ENCODE data around the gene RNF6. TPM values are rescaled to one million over a fixed set of nuclear protein-coding genes. Genes with fewer than 3 reads are reported as not detected.

RNF6 gene
- total RNA-seq, 1 experiment from 2014 or later: 33.2 TPM

DNA sequence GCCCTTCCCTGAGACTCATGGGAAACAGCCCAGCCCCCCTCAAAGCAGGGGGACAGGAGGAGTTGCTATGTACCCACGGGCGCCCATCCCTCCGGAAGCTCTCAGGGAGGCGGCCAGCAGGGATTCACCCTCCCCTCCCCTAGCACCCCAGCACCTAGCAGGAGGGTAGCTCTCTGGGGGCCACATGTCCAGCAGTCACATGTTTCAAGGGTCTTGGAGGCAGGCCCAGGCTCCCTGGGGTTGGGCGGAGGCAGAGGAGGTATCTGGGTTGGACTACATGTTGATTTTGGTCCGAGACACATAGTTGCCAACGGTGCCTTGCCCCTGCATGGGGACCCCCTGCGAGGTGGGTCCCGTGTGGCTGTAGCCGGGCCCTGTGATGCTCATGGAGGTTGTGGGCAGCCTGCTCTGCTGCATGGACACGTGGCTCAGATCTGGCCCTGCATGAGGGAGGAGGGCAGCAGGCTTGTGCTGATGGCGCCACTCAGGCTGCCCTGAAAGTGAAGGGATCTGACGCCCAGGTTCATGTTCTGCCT, 7.0 kb upstream of the RNF6 start:
- no TSS peak for BruUV-seq (replicated peaks)
- Histone ChIP-seq H3K27ac (ENCODE audit: low read depth, low read length) (no peak overlapping the region), H3K27me3 (ENCODE audit: insufficient read depth, low read length) (no peaks in the 10 kb centered on the region), H3K4me3 (replicated peaks in 1 of 2; ENCODE audit: low read depth in 1 of 2, low read length in 2 of 2) (no peak overlapping the region), H3K9me2 (ENCODE audit: insufficient read depth) (no peaks in the 10 kb centered on the region), H3K36me3 (ENCODE audit: control insufficient read depth in 1 of 2, insufficient read depth in 2 of 2, low read length in 2 of 2) (no peaks in the 10 kb centered on the region), H3K4me2 (ENCODE audit: low read length) (no peak overlapping the region), H3K9me3 (ENCODE audit: control insufficient read depth in 1 of 2, insufficient read depth in 1 of 2, low read depth in 1 of 2, low read length in 2 of 2) (no peaks in the 10 kb centered on the region), H2AFZ (ENCODE audit: low read depth, low read length, poor library complexity, severe bottlenecking) (no peak overlapping the region), H4K20me1 (ENCODE audit: insufficient read depth) (no peaks in the 10 kb centered on the region), H3K79me2 (ENCODE audit: insufficient read depth, low read length) (no peaks in the 10 kb centered on the region), H3K9ac (ENCODE audit: low read length) (no peak overlapping the region), H3K4me1 (ENCODE audit: control insufficient read depth in 1 of 2, insufficient read depth in 2 of 2, low read length in 2 of 2) (no peaks in the 10 kb centered on the region)
- intact Hi-C loops (cut with micrococcal nuclease): no loop called here
- CTCF ChIA-PET: no interaction called here
- POLR2A ChIA-PET: no interaction called here
- no peak for DNase-seq (ENCODE audit: low read depth, low spot score)
- no peak for ATAC-seq
- RAD21 ChIA-PET (ENCODE audit: low non-redundant PET in 1 of 2, low total read pairs in 2 of 2, uncharacterized antibody in 2 of 2, unreplicated experiment in 2 of 2): no interaction called here
- TF ChIP-seq EZH2 (IDR thresholded peaks at IDR 0.05): no peak
- TF ChIP-seq SIN3A (IDR thresholded peaks at IDR 0.05; ENCODE audit: low read depth): no peak
- TF ChIP-seq EGR1 (IDR thresholded peaks at IDR 0.05; ENCODE audit: low read depth): no peak
- no peak for TF ChIP-seq TCF7L2 (IDR thresholded peaks at IDR 0.05; ENCODE audit: borderline replicate concordance, extremely low read depth, insufficient read depth, insufficient read length)
- TF ChIP-seq, protein P1, sequence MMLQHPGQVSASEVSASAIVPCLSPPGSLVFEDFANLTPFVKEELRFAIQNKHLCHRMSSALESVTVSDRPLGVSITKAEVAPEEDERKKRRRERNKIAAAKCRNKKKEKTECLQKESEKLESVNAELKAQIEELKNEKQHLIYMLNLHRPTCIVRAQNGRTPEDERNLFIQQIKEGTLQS (IDR thresholded peaks at IDR 0.05): no peak

DNA sequence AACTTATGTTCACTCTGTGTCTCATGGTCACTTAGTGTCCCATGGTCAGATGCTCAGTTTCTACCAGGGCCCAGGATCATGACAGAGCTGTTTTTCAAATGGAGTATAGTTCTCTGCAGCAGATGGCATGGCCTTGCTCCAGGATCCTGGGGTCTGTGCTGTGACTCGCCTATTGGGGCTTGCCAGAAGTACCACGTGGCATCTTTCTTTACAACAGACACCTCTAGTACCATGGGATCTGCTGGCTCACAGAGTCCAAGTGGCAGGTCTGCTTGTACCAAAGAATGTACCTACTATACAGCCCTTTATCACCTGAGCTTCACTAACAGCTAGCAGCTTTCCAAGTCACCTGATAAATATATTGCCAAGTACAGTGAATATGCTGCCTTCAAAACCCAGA, 6.0 kb upstream of the RNF6 start:
- ChIA-PET CTCF (no interaction called here), RAD21 (ENCODE audit: low non-redundant PET in 1 of 2, low total read pairs in 2 of 2, uncharacterized antibody in 2 of 2, unreplicated experiment in 2 of 2) (no interaction called here), POLR2A (no interaction called here)
- H3K27me3 ChIP-seq (ENCODE audit: insufficient read depth, low read length): no peaks in the 10 kb centered on the region
- H3K9me3 ChIP-seq (ENCODE audit: control insufficient read depth in 1 of 2, insufficient read depth in 1 of 2, low read depth in 1 of 2, low read length in 2 of 2): no peaks in the 10 kb centered on the region
- no peak overlapping the region for H2AFZ ChIP-seq (ENCODE audit: low read depth, low read length, poor library complexity, severe bottlenecking)
- no peaks in the 10 kb centered on the region for H3K36me3 ChIP-seq (ENCODE audit: control insufficient read depth in 1 of 2, insufficient read depth in 2 of 2, low read length in 2 of 2)
- no peaks in the 10 kb centered on the region for H3K9me2 ChIP-seq (ENCODE audit: insufficient read depth)
- no peak overlapping the region for H3K9ac ChIP-seq (ENCODE audit: low read length)
- H3K27ac ChIP-seq (ENCODE audit: low read depth, low read length): no peak overlapping the region
- no TSS peak for BruUV-seq (replicated peaks)
- no peak overlapping the region for H3K4me3 ChIP-seq (replicated peaks in 1 of 2; ENCODE audit: low read depth in 1 of 2, low read length in 2 of 2)
- H3K4me1 ChIP-seq (ENCODE audit: control insufficient read depth in 1 of 2, insufficient read depth in 2 of 2, low read length in 2 of 2): no peaks in the 10 kb centered on the region
- no peaks in the 10 kb centered on the region for H3K79me2 ChIP-seq (ENCODE audit: insufficient read depth, low read length)
- intact Hi-C loops (cut with micrococcal nuclease): no loop called here
- no peak for DNase-seq (ENCODE audit: low read depth, low spot score)
- TF ChIP-seq, protein P2, sequence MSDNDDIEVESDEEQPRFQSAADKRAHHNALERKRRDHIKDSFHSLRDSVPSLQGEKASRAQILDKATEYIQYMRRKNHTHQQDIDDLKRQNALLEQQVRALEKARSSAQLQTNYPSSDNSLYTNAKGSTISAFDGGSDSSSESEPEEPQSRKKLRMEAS (IDR thresholded peaks at IDR 0.05): no peak
- TF ChIP-seq ELF1 (IDR thresholded peaks at IDR 0.05; ENCODE audit: borderline replicate concordance, low read depth) (no peak), SP1 (IDR thresholded peaks at IDR 0.05; ENCODE audit: low read depth) (no peak), TCF7L2 (IDR thresholded peaks at IDR 0.05; ENCODE audit: borderline replicate concordance, extremely low read depth, insufficient read depth, insufficient read length) (no peak), SRF (IDR thresholded peaks at IDR 0.05; ENCODE audit: low read depth) (no peak), FOSL1 (IDR thresholded peaks at IDR 0.05; ENCODE audit: low read depth) (no peak)
- TF ChIP-seq, protein P3, sequence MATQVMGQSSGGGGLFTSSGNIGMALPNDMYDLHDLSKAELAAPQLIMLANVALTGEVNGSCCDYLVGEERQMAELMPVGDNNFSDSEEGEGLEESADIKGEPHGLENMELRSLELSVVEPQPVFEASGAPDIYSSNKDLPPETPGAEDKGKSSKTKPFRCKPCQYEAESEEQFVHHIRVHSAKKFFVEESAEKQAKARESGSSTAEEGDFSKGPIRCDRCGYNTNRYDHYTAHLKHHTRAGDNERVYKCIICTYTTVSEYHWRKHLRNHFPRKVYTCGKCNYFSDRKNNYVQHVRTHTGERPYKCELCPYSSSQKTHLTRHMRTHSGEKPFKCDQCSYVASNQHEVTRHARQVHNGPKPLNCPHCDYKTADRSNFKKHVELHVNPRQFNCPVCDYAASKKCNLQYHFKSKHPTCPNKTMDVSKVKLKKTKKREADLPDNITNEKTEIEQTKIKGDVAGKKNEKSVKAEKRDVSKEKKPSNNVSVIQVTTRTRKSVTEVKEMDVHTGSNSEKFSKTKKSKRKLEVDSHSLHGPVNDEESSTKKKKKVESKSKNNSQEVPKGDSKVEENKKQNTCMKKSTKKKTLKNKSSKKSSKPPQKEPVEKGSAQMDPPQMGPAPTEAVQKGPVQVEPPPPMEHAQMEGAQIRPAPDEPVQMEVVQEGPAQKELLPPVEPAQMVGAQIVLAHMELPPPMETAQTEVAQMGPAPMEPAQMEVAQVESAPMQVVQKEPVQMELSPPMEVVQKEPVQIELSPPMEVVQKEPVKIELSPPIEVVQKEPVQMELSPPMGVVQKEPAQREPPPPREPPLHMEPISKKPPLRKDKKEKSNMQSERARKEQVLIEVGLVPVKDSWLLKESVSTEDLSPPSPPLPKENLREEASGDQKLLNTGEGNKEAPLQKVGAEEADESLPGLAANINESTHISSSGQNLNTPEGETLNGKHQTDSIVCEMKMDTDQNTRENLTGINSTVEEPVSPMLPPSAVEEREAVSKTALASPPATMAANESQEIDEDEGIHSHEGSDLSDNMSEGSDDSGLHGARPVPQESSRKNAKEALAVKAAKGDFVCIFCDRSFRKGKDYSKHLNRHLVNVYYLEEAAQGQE (IDR thresholded peaks at IDR 0.05; ENCODE audit: low read depth): no peak
- ATAC-seq: no peak
- no peaks in the 10 kb centered on the region for H4K20me1 ChIP-seq (ENCODE audit: insufficient read depth)
- no peak overlapping the region for H3K4me2 ChIP-seq (ENCODE audit: low read length)
